Activated CD4-positive, alpha-beta T cell treated with anti-CD3 and anti-CD28 coated beads for 48 hours (primary cell): ENCODE results near the gene TBRG1.
"Not testable (repeated sequence)": the region's sequence is repeated elsewhere in the genome, so short reads cannot be mapped to it uniquely, and the experiment has no call there.

Experiments
- DNase-seq: peaks from one replicate; pipeline ENCODE4 v3.0.0-alpha.2; 2020

TBRG1 gene

GRCh38 chr11:124622531-124623451, at the start of gene TBRG1:
Gene TBRG1, plus strand, starts transcription at chr11:124622864. Its CDS starts 220 bp downstream, at chr11:124623084.
- DNase-seq = peak; percentile 86

GRCh38 chr11:124577716-124578427, 44.8 kb upstream of the TBRG1 start:
- no peak for DNase-seq

GRCh38 chr11:124578761-124579160, 43.9 kb upstream of the TBRG1 start:
- DNase-seq = no peak

GRCh38 chr11:124581817-124582216, 40.8 kb upstream of the TBRG1 start:
- no peak for DNase-seq

DNA sequence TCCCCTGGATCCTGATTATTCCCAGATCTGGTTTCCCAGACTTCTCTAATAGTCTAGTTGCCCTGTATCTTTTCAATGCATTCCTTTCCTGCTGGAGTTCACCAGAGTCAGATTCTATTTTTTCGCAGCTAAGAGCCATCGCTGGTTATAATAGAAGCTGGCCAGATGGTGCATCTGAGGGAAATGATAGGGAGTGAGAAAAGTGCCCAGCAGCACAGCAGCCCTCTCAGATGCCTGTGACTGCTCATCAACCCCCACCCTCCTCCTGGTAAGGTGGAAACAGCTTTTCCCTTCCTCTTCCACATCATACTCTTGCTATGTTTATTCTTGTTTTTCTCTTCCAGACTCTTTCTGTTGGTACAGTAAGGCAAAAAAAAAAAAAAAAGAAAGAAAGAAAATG, 40.1 kb upstream of the TBRG1 start:
- DNase-seq = no peak

GRCh38 chr11:124583781-124584180, 38.9 kb upstream of the TBRG1 start:
- no peak for DNase-seq

- DNase-seq = no peak
These were observed 37.8 kb upstream of the TBRG1 start for GRCh38 chr11:124584681-124585372.

- peak; percentile 63 for DNase-seq
These were observed 36.3 kb upstream of the TBRG1 start for GRCh38 chr11:124586238-124586860.

DNA sequence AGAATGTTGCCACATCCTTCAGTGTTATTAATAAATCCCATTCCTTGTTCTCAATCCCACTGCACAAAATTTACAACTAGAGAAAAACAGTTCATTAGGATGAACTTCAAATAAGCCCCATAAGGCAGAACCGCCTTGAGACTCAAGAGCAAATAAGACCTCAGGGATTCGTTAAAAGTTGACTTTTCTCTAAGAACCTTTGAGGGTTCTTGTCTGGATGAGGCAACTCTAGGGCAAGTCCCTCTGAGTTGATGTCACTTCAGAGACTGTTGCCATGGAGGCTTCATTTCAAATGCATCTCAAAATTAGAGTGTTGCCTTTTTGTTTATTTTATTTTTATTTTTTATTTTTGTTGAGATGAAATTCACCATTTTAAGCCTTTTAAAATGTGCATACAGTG, 31.2 kb upstream of the TBRG1 start:
- no peak for DNase-seq

GRCh38 chr11:124592627-124593026, 30.0 kb upstream of the TBRG1 start:
- DNase-seq = no peak

DNA sequence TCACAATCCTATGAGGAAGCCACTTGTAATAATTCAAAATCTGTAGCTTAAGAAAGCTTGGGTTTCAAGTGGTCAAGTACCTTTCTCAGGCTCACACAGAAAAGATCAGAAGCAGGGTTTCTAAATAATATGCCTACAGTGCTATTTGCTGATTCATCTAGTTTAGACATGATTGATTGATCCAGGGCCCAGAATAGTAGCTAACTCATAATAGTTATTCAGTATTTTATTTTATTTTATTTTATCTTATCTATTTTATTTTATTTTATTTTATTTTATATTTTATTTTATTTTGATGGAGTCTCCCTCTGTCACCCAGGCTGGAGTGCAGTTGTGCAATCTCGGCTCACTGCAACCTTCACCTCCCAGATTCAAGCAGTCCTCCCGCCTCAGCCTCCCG, 27.4 kb upstream of the TBRG1 start:
- no peak for DNase-seq

DNA sequence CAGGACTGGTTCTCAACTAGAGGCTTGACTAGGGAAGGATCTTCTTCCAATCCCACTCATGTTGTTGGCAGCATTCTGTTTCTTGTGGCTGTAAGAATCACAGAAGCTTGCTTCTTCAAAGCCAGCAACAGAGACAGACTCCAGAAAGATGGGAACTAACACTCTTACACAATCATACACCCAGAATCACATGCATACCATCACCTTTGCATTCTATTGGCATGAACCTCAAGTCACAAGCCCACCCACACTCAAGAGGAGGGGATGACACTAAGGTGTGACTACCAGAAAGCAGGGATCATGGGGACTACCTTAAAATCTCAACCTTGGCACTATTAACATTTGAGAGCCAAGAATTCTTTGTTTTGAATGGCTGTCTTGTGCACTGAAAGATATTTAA, 25.0 kb upstream of the TBRG1 start:
- no peak for DNase-seq

DNA sequence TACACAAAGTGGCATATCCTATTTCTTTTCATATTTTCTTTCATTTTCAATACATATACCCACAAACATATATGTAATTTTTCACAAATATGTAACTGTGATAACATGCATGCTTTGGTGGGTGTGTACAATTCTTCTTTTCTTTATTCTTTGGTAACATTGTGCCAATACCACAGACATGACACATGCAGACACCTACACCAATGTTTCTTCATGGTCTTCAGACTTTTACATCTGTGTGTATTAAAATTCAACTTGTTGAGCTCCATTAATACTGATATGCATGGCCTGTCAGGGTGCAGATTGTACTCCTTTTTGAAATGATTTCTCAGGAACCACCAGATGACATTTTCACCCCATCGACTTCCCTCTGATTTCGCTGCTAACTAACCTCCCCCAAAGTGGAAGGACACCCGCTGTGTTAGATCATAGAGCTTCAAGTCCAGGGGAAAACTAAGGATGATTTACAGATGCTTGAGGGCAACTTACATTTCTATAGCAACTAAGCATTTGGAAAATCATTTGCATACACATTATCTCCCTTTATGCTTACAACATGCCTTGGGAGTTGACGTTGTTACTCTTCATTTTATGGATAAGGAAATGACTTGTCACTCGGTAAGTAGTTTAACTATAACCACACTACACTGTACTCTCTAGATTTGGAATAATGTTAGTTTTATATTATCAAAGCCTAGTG, 21.9 kb upstream of the TBRG1 start:
- no peak for DNase-seq

DNA sequence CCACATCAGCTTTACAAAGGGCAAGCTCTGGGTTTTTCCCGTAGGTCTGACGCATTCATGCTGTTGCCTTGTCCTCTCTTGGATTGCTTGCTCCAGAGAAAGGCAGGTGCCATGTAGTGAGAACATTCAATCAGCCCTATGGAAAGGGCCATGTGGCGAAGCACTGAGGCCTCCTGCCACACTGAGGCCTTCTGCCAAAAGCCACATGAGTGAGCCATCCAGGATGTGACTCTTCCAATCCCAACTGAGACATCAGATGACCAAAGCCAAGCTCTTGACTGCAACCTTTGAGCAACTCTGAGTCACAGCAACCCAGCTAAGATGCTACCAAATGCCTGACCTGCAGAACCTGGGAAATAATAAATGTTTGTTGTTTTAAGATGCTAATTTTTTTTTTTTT, 20.5 kb upstream of the TBRG1 start:
- DNase-seq = no peak

- not testable (repeated sequence) for DNase-seq
These were observed 19.9 kb upstream of the TBRG1 start for GRCh38 chr11:124602723-124603122.

- no peak for DNase-seq
These were observed 16.9 kb upstream of the TBRG1 start for GRCh38 chr11:124605719-124606118.

- DNase-seq = no peak
These were observed 14.5 kb upstream of the TBRG1 start for GRCh38 chr11:124608147-124608546.

GRCh38 chr11:124610295-124610694, 12.4 kb upstream of the TBRG1 start:
- DNase-seq = no peak

DNA sequence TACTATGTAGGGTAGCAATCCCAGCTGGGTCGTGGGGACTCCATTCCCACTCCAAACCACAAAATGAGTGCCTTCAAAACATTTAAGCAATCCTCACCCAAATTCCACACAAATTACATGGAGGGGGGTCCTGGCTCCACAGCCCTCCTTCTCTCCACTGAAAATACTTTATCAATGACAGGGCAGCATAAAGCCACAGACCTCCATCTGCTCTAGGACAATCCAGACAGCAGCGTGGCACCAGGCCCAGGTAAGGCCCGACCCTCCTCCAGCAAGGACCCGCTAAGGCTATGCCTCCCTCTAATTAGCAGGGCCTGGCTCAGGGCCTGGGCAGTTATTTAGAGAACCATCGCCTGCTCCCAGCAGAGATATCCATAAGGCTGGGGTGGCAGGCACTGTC, 11.6 kb upstream of the TBRG1 start, which contains the start of gene PANX3:
Gene PANX3, plus strand, starts transcription at position 365 of the 400 bp plus-strand sequence. CDS start 129 bp downstream, outside the sequence.
- DNase-seq = no peak

- DNase-seq = peak; percentile 30
These were observed 10.6 kb upstream of the TBRG1 start for GRCh38 chr11:124612045-124612444.

DNA sequence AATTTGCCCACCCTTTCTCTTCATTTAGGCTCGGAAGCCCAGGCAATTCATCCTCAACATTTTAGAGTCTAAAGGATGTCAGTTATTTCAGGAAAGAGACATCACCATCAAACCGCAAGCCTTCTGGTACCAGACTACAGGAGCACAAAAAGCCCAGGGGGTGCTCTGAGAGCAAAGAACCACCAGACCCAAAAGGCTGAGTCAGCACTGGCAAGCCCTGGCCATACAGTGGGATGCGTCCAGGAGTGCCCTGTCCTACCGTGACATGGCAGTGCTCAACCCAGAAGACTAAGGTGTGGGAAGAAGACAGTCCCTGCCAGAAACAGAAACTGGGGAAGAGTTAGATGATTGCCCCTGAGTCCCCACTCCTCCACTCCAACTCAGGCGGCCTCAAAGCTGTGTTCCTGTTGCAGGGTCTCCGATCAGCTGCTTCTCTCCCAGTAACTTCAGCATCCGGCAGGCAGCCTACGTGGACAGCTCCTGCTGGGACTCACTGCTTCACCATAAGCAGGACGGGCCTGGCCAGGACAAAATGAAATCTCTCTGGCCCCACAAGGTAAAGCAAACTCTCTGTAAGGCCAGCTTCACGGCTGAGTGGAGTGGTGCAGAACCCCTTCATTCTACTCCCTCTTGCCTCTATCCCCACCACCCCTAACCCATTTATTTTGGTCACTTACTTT, 10.0 kb upstream of the TBRG1 start:
- no peak for DNase-seq

GRCh38 chr11:124618863-124619262, 3.8 kb upstream of the TBRG1 start:
- no peak for DNase-seq
